LHCN-M2 (cell line): Measurements from ENCODE around the gene FUOM. TPM values are rescaled to one million over a fixed set of nuclear protein-coding genes. Genes with fewer than 3 reads are reported as not detected.
"Not testable (repeated sequence)": the region's sequence is repeated elsewhere in the genome, so short reads cannot be mapped to it uniquely, and the experiment has no call there.

ENCODE experiments used
- DNase-seq: peaks from one replicate; pipeline ENCODE4 v3.0.0-alpha.2; 2012; ENCODE audit warnings: low read depth
- total RNA-seq: library from RNA; depleted of rRNA; stranded (reverse); fragments of >200 nt; gene quantifications from 2 replicates; pipeline ENCODE4 v1.2.3, GENCODE V29; 2014

FUOM gene
- total RNA-seq, 1 experiment from 2014 or later: 20.1 TPM

DNA sequence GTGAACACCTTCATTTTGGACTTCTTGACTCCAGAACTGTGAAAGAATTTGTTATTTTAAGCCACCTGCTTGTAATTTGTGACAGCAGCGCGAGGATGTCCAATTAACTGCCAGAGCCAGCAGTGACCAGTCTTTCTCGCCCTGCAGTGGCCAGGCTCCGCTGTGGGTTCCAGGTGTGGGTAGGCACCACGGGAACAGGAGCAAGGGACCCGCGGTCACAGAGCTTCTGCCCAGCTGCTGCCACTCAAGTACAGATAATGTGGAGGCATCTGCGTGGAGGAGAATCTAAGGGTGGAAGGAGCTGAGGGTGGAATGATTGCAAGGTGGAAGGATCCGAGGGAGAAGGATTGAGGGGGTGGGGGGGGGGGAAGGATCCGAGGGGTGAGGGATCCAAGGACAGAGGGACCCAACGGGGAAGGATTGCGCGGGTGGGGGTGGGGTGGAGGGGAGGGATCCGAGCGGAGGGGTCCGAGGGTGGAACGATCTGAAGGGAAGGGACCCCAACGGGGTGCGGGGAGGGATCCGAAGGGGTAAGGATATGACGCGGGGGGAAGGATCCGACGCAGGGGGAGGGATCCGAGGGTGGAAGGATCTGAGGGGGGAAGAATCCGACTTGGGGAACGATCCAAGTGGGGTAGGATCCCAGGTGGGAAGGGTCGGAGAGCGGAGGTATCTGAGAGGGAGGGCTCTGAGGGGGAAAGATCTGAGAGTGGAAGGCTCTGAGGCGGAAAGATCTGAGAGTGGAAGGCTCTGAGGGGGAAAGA lies 24.7 kb downstream of the FUOM start:
- DNase-seq: no peak

DNA sequence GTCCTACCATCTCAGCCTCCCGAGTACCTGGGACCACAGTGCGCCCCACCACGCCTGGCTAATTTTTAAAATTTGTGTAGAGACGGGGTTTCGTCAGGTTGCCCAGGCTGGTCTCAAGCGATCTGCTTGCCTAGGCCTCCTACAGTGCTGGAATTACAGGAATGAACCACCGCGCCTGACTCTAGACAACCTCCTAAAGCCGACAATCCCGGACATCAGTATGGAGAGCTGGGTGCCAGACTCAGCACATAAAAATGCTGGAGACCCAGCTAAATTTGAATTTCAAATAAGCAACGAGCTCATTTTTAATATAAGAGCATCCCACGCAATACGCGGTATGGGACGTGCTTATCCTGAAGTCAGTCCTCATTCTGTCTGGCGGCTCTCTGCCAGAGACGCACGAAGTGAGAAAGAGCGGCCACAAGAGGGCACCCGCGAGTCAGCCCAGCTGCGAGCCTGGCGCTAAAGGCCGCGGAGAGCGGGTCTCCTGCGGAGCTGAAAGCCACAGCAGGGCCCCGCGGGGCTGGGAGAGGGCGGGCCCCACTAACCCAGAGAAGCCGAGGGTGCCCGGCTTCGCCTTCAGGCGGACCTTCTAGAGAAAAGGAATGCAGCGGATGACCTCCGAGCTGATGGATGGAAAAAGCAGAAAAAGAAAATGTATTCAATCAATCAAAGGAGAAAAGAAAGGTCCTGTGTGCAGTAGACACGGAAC lies 28.2 kb downstream of the FUOM start:
- peak; percentile 68 for DNase-seq

GRCh38 chr10:133328358-133329343 lies 29.2 kb downstream of the FUOM start:
- DNase-seq: no peak

DNA sequence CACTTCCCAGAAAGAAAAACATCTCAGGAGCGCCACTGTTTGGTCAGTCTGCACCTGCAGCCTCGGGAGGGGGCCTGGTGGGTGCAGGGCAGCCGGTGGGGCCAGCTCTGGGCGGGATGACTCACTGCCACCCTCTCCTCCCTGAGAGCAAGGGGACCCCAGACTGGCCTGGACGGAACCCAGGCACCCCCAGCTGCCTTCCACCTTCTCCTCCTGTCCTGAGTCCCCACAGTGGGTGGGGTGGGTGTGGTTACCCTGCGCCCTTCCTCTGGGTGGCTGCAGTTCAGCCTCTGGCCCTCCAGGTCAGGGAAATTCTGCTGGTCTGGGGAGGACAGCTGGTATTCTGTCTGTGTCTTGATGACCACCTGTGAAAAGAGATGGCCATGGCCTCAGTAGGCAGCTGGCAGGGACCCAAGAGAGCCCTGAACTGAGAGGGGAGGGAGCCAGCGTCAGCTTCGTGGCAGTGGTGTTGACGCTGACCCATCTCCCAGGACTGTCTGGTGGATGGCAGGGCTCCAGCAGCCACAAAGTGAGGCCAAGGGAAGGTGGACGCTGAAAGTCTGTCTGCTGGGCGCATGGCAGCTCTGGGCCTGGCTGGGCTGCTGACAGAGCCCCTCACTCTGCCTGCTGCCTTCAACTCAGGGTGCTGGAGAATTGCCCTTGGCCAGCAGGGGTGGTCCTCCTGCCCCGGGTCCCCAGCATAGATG lies 30.0 kb downstream of the FUOM start:
- peak; percentile 6 for DNase-seq

GRCh38 chr10:133326745-133327650 lies 30.8 kb downstream of the FUOM start:
- DNase-seq: no peak

- DNase-seq: no peak
These were observed 31.6 kb downstream of the FUOM start for GRCh38 chr10:133326223-133326551.

DNA sequence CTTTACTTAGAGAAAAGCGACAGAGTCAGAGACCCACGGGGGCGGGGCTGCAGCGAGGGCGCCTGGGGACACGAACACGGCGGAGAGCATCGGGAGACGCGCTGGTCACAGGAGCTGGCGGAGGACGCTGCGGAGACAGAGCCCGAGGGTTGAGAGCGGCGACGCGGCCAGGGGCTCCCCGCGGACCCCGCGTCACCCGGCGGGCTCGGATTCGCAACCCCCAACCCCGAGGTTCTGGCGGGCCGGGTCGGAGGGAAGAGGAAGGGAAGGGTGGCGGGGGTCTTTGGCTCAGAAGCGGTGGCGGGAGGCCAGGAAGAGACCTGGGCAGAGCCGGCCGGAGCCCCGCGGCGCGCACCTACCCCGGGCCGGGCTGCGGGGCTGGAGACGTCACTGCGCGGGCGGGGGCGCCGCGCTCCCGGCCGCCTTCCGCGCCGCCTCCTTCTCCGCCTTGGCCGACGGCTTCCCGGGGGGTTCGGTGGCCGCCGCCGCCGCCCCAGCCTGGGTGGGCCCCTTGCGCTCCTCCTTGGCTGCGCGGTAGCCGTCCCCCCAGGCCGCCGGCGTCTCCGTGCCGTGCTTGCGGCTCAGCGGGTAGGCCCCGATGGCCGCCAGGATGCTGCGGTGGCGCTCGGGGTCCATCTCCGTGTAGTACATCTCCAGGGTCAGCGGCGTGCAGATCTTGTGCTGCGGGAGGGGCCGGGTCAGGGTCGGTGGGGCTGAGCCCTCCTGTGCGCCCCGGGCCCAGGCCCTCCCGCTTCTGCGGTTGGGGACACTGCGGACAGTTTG lies 32.2 kb downstream of the FUOM start:
- no peak for DNase-seq

GRCh38 chr10:133324857-133325260 lies 33.0 kb downstream of the FUOM start:
- DNase-seq: no peak

DNA sequence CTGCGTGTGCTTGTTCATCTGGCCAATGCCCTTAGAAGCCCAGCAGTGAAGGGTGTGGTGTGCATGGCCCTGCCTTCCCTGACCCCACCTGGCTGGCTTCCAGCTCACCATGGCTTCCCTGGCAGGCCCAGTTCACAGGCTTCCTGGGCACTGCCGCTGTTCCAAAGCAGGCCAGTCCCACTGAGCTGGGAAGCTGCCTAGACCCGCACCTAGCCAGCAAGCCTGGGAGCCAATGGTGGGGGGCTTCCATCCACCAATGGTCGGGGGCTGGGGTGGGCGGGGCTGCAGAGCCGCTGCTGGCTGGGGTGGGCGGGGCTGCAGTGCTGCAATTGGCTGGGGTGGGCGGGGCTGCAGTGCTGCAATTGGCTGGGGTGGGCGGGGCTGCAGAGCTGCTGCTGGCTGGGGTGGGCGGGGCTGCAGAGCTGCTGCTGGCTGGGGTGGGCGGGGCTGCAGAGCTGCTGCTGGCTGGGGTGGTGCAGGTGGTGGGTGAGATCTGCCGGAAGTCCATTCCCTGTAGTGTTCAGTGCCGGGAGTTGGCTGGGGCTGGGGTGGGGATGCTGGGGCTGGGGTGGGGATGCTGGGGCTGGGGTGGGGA lies 33.5 kb downstream of the FUOM start:
- DNase-seq: peak; percentile 25

- not testable (repeated sequence) for DNase-seq
These were observed 35.6 kb downstream of the FUOM start for GRCh38 chr10:133322064-133322709.

GRCh38 chr10:133320852-133321422 lies 36.9 kb downstream of the FUOM start:
- DNase-seq: peak; percentile 10

DNA sequence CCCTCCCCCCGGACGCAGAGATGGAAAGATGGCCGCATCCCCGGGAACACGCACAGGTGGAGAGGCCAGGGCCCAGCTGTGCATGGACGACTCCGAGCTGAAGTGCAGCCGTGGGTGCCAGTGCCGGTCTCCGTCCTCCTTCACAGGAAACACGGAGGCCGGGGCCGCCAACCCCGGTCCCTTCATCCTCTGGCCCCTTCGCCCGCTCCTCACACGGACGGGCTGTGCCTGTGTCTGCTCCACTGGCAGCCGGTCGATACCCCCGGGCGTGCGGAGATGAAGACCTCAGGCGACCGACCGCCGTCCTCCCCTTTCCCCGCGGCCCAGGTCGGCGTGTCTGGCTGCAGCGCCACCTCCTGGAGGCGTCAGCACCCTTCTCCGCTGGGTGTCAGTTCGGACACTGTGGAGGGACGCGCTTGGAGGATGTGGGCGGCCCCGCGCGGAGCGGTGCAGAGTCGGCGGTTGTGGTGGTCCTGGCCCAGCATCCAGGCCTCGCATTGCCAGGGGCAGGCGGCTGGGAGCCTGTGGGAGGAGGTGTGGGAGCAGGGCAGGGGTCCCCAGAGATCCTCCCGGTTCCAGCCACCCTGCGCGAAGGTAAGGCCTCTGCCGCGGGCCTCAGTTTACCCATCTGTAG lies 39.2 kb downstream of the FUOM start:
- peak; percentile 28 for DNase-seq

GRCh38 chr10:133316732-133317131 lies 41.1 kb downstream of the FUOM start:
- DNase-seq: no peak

DNA sequence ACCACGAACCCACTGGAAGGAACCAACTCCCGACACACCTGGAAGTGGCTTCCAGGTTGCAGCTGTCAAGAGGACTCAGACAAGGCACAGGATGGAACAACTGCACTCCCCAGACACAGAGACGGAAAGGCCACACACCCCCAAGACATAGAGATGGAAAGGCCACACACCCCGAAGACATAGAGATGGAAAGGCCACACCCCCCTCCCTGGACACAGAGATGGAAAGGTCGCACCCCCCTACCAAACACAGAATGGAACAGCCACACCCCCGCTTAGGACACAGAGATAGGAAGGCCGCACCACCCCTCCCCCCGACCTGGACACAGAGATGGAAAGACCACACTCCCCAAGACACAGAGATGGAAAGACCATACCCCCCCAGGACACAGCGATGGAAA lies 41.6 kb downstream of the FUOM start:
- DNase-seq: no peak

DNA sequence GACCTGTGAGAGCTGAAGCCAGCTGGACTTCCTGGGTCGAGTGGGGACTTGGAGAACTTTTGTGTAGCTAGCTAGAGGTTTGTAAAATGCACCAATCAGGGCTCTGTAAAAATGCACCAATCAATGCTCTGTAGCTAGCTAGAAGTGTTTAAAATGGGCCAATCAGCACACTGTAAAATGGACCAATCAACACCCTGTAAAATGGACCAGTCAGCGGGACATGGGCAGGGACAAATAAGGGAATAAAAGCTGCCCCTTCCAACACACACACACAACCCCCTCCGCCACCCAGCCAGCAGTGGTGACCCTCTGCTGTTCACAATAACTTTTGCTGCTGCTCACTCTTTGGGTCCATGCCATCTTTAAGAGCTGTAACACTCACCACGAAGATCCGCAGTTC lies 42.0 kb downstream of the FUOM start:
- DNase-seq: peak; percentile 39

- DNase-seq: no peak
These were observed 42.9 kb downstream of the FUOM start for GRCh38 chr10:133314911-133315310.

- no peak for DNase-seq
These were observed 44.6 kb downstream of the FUOM start for GRCh38 chr10:133313192-133313591.

DNA sequence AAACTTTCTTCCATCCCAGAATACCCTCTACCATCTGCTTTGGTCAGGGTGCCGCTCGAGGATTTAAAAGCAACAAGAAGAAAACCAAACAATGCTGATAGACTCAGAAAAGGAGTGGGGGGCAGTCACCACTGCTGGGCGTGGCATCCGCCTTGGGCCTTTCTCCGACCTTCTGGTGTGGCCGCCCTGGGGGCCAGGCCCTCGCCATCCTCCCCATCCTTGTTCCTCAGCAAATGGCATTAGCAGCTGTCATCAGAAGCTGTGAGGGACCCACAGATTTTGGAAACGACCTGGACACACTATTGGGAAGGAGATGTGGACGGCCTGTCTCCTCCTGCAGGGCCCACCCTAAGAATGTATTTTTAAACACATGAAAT lies 45.1 kb downstream of the FUOM start:
- no peak for DNase-seq
